SH-SY5Y (cell line): Measurements from ENCODE around the gene MED7.

Experiments
- GATA2 ChIP-seq: IDR thresholded peaks from 2 replicates; pipeline ENCODE4 v1.6.1; 2011; ENCODE audit warnings: mild to moderate bottlenecking, low read depth, low read length
- GATA3 ChIP-seq: IDR thresholded peaks from 2 replicates; pipeline ENCODE4 v1.6.1; 2011; ENCODE audit warnings: low read depth, mild to moderate bottlenecking, low read length, moderate library complexity

GRCh38 chr5:157113002-157113401 is 29.7 kb downstream of the MED7 start:
- no peak for TF ChIP-seq GATA2
- TF ChIP-seq GATA3 = no peak
